DLD1 (cell line): ENCODE measurements around the gene TRPC4AP.

Source experiments
- in situ Hi-C: cut with HindIII; loops from 2 replicates; pipeline ENCODE4 v1.10.0; 2017; ENCODE audit warnings: low sequenced_read_pairs

Gene TRPC4AP

DNA sequence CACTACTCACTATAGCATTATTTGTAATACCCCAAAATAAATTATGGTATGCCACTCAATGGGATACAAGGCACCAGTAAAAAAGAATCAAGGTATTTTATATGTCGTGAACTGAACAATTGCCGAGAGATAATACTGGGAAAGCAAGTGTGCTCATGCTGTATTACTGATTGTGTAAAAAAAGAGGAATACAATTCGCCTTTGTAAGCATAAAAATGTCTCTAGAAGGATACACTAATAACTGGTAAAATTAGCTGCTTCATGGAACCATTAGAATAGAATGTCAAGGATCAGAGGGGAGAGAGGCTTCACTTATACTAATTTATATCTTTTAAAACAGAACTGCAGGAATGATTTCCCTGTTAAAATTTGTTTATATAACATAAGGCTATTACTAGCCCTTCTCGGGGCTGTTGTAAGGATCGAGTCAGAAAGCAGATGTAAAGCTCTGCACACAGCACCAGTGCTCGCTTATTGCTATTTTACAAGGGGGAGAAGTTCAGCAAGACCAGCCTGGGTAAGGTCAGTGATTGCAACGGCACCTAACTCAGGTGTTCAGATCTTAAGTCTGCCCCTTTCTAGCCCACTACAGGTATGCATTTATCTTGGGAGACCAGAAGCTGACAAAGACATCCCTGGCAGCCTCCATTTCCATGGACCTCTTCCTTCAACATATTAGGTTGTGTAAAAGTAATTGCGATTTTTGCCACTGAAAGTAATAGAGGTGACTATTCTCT is 75.3 kb downstream of the TRPC4AP start:
- in situ Hi-C loops, result no loop called here

DNA sequence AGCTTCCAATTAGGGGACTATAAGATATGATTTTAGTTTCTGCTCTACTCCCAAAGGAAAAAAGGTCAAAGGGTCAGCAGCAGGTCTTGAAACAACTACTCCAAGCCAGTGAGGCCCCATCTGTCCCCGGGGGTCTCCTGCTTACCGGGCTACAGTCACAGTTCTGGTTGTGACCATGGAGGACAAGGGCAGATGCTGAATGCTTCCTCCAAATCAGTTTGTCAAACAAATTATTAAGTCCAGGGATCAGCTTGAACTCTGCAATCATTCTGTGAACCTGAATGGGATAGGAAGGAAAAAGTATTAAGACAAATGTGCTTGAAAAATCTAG is 76.8 kb downstream of the TRPC4AP start:
- in situ Hi-C loops, result no loop called here

DNA sequence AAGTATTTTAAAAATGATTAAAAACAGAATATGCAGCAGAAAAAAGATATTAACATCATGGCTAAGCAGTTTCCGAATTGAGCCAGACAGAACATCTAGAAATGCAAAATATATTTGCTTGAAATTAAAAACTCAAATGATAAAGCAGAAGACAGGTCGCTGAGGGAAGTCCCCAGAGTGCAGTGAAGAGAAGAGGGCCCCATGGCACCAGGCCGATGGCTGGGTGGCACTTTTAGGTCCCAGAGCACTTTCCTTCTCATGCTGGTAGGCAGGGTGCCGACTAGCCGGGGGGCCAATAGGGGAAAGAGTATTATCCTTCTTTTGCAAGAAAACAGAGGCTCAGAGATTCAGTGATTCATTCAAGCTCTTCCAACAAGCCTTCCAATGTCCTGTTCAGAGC is 78.1 kb downstream of the TRPC4AP start:
- in situ Hi-C loops, result no loop called here

- in situ Hi-C loops, result no loop called here
Observed at GRCh38 chr20:35013421-35014411, 78.9 kb downstream of the TRPC4AP start.

- in situ Hi-C loops, result no loop called here
Observed at GRCh38 chr20:35012227-35013069, 80.2 kb downstream of the TRPC4AP start.

GRCh38 chr20:35011589-35012226 is 80.9 kb downstream of the TRPC4AP start:
- in situ Hi-C loops, result no loop called here

DNA sequence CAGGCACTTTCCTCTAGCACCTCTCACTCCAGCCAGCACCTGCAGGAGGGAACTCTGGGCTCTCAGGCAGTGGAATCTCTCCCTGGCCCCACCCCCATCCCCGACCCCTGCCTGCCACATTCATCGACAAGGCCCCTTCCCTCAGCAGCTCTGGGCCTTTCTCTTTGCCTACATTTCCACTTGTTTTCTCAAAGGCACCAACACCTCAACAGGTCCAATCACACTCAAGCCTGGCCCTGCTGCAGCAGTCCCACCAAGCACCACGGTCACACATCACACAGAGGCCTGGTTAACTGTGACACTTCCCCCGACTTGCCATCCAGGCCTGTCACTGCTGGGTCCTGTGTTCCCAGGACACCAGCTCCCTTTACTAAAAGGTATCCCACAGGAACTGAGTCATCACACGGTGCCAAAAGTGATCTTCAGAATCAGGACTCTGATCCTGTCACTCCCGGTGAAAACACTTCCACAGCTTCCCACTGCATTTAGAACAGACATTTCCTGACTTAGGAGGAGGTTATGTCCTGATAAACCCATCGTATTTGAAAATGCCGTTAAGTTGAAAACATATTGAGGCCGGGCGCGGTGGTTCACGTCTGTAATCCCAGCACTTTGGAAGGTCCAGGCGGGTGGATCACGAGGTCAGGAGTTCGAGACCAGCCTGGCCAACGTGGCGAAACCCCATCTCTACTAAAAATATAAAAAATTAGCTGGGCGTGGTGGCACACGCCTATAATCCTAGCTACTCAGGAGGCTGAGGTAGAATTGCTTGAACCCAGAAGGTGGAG is 82.0 kb downstream of the TRPC4AP start:
- in situ Hi-C loops, result no loop called here

DNA sequence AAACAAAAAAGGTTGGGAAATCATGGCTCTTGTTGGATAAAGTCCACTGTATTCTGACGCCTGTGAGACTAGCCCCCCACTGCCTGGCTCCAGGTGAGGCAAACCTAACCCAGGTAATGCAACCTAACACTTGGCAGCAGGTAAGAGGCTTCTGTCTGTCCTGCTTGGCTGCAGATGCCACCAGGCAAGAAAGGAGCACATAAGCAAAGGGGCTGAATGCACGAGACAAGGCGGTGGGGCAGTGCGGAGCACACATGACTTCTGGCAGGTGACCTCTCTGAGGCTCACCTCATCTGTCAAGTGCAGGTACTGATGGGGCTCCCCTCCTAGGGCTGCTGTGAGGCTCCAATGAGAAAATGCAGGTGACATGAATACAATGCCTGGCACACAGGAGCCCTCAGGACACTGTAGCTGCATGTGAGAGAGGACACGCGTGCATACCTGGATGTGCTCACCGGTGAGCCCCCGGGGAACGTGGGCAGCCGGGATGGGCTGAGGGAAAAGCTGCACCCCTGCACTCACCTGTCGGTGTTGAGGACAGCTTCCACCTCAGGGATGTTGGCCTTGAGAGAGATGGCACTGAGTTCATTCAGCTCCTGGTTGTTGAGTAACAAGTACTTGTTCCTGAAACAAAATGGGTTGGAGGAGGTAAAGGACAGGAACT is 82.8 kb downstream of the TRPC4AP start:
- in situ Hi-C loops, result no loop called here

- in situ Hi-C loops, result no loop called here
Observed at GRCh38 chr20:35008411-35009342, 83.9 kb downstream of the TRPC4AP start.

DNA sequence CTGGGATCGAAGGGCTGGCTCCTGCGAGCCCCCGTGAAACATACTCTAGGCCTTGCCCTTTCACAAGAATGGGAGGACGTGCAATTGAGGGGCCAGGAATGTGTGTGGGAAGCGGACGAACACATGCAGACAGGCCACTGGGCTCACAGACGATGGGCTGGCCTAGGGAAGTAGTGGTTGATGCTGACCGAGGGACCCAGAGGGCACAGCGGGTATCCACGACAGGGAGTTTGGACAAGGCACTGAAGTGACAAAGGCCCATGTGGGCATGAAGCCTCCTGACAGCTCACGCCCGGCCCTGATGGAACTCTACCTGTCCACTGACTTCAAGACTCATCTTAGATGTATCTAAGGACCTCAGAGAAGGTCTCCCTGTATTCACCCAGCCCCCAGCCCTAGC is 84.7 kb downstream of the TRPC4AP start:
- in situ Hi-C loops, result no loop called here

GRCh38 chr20:35007413-35007812 is 85.2 kb downstream of the TRPC4AP start:
- in situ Hi-C loops, result no loop called here

GRCh38 chr20:35006531-35006971 is 86.1 kb downstream of the TRPC4AP start:
- in situ Hi-C loops, result no loop called here

- in situ Hi-C loops, result no loop called here
Observed at GRCh38 chr20:35006009-35006408, 86.6 kb downstream of the TRPC4AP start.

GRCh38 chr20:35005463-35005961 is 87.1 kb downstream of the TRPC4AP start:
- in situ Hi-C loops, result no loop called here

DNA sequence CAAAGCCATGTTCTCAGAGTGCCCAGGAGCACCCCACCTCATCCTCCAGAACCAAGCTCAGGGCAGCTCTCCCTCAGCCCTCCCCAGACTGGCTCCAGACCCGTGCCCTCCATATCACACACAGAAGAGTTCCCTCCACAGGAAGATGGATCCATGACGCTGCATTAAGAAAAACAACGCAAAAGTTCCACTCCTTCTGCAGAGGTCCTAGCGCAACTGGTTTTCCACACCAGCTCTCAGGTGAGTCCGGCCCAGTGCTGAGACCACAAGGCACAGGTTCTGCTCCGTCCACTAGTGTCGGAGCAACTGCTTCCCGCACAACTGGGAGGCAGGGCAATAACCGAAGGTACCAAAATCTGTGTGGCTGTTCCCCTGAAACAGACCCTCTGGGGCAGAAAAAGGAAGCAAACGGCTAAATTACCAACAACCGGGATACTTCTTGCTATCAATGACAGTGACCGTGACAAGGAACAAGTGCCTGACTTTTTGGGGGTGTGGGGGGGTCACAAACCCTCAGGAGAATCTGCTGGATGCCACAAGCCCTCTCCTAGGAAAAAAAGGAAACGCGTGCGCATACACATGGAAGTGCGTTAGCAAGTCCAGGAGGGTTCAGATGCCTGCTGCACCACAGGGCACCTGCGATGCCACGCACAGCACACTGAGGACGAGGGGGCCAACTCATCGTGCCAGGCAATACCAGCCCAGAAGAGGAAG is 87.7 kb downstream of the TRPC4AP start:
- in situ Hi-C loops, result no loop called here

GRCh38 chr20:35004051-35004725 is 88.4 kb downstream of the TRPC4AP start:
- in situ Hi-C loops, result no loop called here
